Hepatocyte (in vitro differentiated cells): ENCODE measurements around the gene SLC26A8.

Experiments used
- CTCF ChIP-seq: fragments of 200-600 bp; sonication (generic); IDR thresholded peaks from 2 replicates; pipeline ENCODE4 v1.5.1; 2016; ENCODE audit warnings: antibody characterized with exemption, mild to moderate bottlenecking; ENCODE audit not compliant: poor library complexity
- EZH2 ChIP-seq: fragments of 200-600 bp; sonication (generic); IDR thresholded peaks from 2 replicates; pipeline ENCODE4 v1.6.1; 2016; ENCODE audit warnings: antibody characterized with exemption, mild to moderate bottlenecking, borderline replicate concordance
- EZH2phosphoT487 ChIP-seq: fragments of 200-600 bp; sonication (generic); IDR thresholded peaks from one replicate; pipeline ENCODE4 v1.6.1; 2018; ENCODE audit warnings: antibody characterized with exemption, mild to moderate bottlenecking, low read depth, moderate library complexity; ENCODE audit not compliant: unreplicated experiment, severe bottlenecking

- TF ChIP-seq CTCF (no peak), EZH2 (no peak), EZH2phosphoT487 (no peak)
Observed at GRCh38 chr6:36034441-36034840, 10.0 kb upstream of the SLC26A8 start.
